H1 (cell line): ENCODE results near the gene NT5C1A. TPM values are rescaled to one million over a fixed set of nuclear protein-coding genes. Genes with fewer than 3 reads are reported as not detected.

Experiments
- CTCF ChIA-PET: fragments of 300-600 bp; sonication (Branson Sonifier 250); formaldehyde crosslinking; loops from one replicate; lab custom pipeline; 2021; ENCODE audit not compliant: partially characterized antibody; lab: Charles Lee
- POLR2A ChIA-PET: fragments of 300-600 bp; sonication (Branson Sonifier 250); formaldehyde crosslinking; loops from one replicate; lab custom pipeline; 2021; ENCODE audit warnings: inconsistent platforms; ENCODE audit not compliant: partially characterized antibody; lab: Charles Lee
- DNase-seq, 2 experiments: peaks; one replicate each; pipeline versions ENCODE4 v3.0.0 to v3.0.0-alpha.2; 2010 to 2022; ENCODE audit warnings: low spot score in 2 of 2, low read depth in 1 of 2, mixed read lengths in 1 of 2
- FAIRE-seq: peaks from 2 replicates; lab custom pipeline; 2011; peaks lifted over from hg19 to GRCh38; lab: Jason Lieb, UNC
- H2AFZ ChIP-seq: 2 replicates; pipeline ENCODE4 v1.8.1; 2012; ENCODE audit warnings: low read length, inconsistent platforms
- H2AK5ac ChIP-seq: 2 replicates; pipeline ENCODE4 v1.6.1; 2013; ENCODE audit warnings: low read depth, low read length
- H2BK120ac ChIP-seq: replicated peaks from 2 replicates; pipeline ENCODE3; 2013; ENCODE audit warnings: low read depth, low read length, inconsistent platforms
- H2BK12ac ChIP-seq: 2 replicates; pipeline ENCODE4 v1.6.1; 2013; ENCODE audit warnings: low read depth, low read length
- H2BK15ac ChIP-seq: 2 replicates; pipeline ENCODE4 v1.6.1; 2013; ENCODE audit warnings: low read length
- H2BK20ac ChIP-seq: 2 replicates; pipeline ENCODE4 v1.6.1; 2013; ENCODE audit warnings: low read length
- H2BK5ac ChIP-seq: 2 replicates; pipeline ENCODE4 v1.6.1; 2013; ENCODE audit warnings: low read depth, low read length
- H3K14ac ChIP-seq: 2 replicates; pipeline ENCODE4 v1.6.1; 2013; ENCODE audit warnings: inconsistent platforms; ENCODE audit not compliant: insufficient read length
- H3K18ac ChIP-seq: 2 replicates; pipeline ENCODE4 v1.6.1; 2013; ENCODE audit warnings: low read length; ENCODE audit errors: extremely low read depth
- H3K23ac ChIP-seq: 2 replicates; pipeline ENCODE4 v1.6.1; 2013; ENCODE audit warnings: inconsistent platforms; ENCODE audit not compliant: insufficient read length
- H3K23me2 ChIP-seq: 2 replicates; pipeline ENCODE4 v1.6.1; 2013; ENCODE audit warnings: low read depth, low read length
- H3K27ac ChIP-seq: 2 replicates; pipeline ENCODE4 v1.6.1; 2011; ENCODE audit warnings: low read depth, low read length, inconsistent platforms
- H3K27me3 ChIP-seq, 4 experiments: replicated peaks in 1 of 4; 1 replicate in 1 of 4; 2 replicates in 3 of 4; pipeline versions ENCODE4 v1.6.1 to v1.8.1; 2011 to 2013; ENCODE audit warnings: low read length in 3 of 4, mild to moderate bottlenecking in 3 of 4, inconsistent platforms in 2 of 4, mixed read lengths in 2 of 4, moderate library complexity in 1 of 4; ENCODE audit not compliant: control insufficient read depth in 3 of 4, insufficient read depth in 3 of 4; ENCODE audit errors: extremely low read depth in 1 of 4
- H3K36me3 ChIP-seq, 4 experiments: 2 replicates each; pipeline versions ENCODE4 v1.6.1 to v1.8.1; 2011 to 2013; ENCODE audit warnings: mild to moderate bottlenecking in 4 of 4, low read length in 3 of 4, moderate library complexity in 2 of 4, control low read depth in 1 of 4, inconsistent platforms in 1 of 4; ENCODE audit not compliant: insufficient read depth in 4 of 4, control insufficient read depth in 2 of 4
- H3K4ac ChIP-seq: replicated peaks from 2 replicates; pipeline ENCODE3; 2013; ENCODE audit warnings: low read length, low read depth, mixed read lengths, inconsistent platforms; ENCODE audit not compliant: insufficient read length
- H3K4me1 ChIP-seq, 4 experiments: replicated peaks in 1 of 4; 1 replicate in 1 of 4; 2 replicates in 3 of 4; pipeline versions ENCODE4 v1.6.1 to v1.8.1; 2011 to 2013; ENCODE audit warnings: low read length in 3 of 4, inconsistent platforms in 2 of 4, mixed read lengths in 1 of 4; ENCODE audit not compliant: insufficient read depth in 4 of 4, control insufficient read depth in 3 of 4
- H3K4me2 ChIP-seq, 2 experiments: 2 replicates each; pipeline versions ENCODE4 v1.6.1 to v1.8.1; 2011 to 2013; ENCODE audit warnings: low read depth in 2 of 2, low read length in 2 of 2, control low read depth in 1 of 2, inconsistent platforms in 1 of 2, mild to moderate bottlenecking in 1 of 2; ENCODE audit not compliant: insufficient read depth in 1 of 2
- H3K4me3 ChIP-seq, 4 experiments: fragments of 200-600, 300-600 bp in 1 of 4; sonication (generic), shearing (Covaris generic), sonication (Bioruptor Twin) in 1 of 4; 2 replicates each; pipeline versions ENCODE4 v1.5.1 to v1.8.1; 2011 to 2016; ENCODE audit warnings: low read length in 4 of 4, low read depth in 3 of 4, control low read depth in 2 of 4, inconsistent platforms in 2 of 4, mild to moderate bottlenecking in 2 of 4, mixed read lengths in 1 of 4, moderate library complexity in 1 of 4; ENCODE audit not compliant: insufficient read depth in 2 of 4; ENCODE audit errors: extremely low read depth in 1 of 4
- H3K56ac ChIP-seq: replicated peaks from 2 replicates; pipeline ENCODE3; 2013; ENCODE audit warnings: low read depth, mild to moderate bottlenecking, mixed read lengths, low read length, inconsistent platforms; ENCODE audit not compliant: insufficient read length
- H3K79me1 ChIP-seq: 2 replicates; pipeline ENCODE4 v1.6.1; 2013; ENCODE audit warnings: low read depth, low read length, control low read depth
- H3K79me2 ChIP-seq, 2 experiments: 2 replicates each; pipeline versions ENCODE4 v1.6.1 to v1.8.1; 2012 to 2013; ENCODE audit warnings: low read length in 2 of 2, mild to moderate bottlenecking in 2 of 2, inconsistent platforms in 1 of 2; ENCODE audit not compliant: insufficient read depth in 2 of 2, control insufficient read depth in 1 of 2
- H3K9ac ChIP-seq, 4 experiments: replicated peaks in 1 of 4; 1 replicate in 1 of 4; 2 replicates in 3 of 4; pipeline versions ENCODE4 v1.6.1 to v1.8.1; 2011 to 2013; ENCODE audit warnings: low read depth in 3 of 4, low read length in 3 of 4, control low read depth in 2 of 4, mild to moderate bottlenecking in 2 of 4, moderate library complexity in 2 of 4, inconsistent platforms in 1 of 4; ENCODE audit errors: extremely low read depth in 1 of 4
- H3K9me3 ChIP-seq, 2 experiments: 2 replicates each; pipeline versions ENCODE4 v1.6.1 to v1.8.1; 2012 to 2013; ENCODE audit warnings: mild to moderate bottlenecking in 2 of 2, moderate library complexity in 2 of 2, control low read depth in 1 of 2, inconsistent platforms in 1 of 2, low read depth in 1 of 2, low read length in 1 of 2, mixed read lengths in 1 of 2; ENCODE audit not compliant: insufficient read depth in 2 of 2
- H4K20me1 ChIP-seq, 2 experiments: replicated peaks in 1 of 2; 2 replicates each; pipeline versions ENCODE3 to v1.8.1; 2011 to 2013; ENCODE audit warnings: inconsistent platforms in 2 of 2, low read length in 2 of 2, mild to moderate bottlenecking in 1 of 2; ENCODE audit not compliant: insufficient read depth in 2 of 2, control insufficient read depth in 1 of 2
- H4K5ac ChIP-seq: 2 replicates; pipeline ENCODE4 v1.6.1; 2013; ENCODE audit warnings: low read length, low read depth, mixed read lengths, inconsistent platforms; ENCODE audit not compliant: insufficient read length
- H4K8ac ChIP-seq: 2 replicates; pipeline ENCODE4 v1.8.0; 2013; ENCODE audit warnings: mild to moderate bottlenecking, moderate library complexity, low read length, inconsistent platforms; ENCODE audit not compliant: insufficient read depth; ENCODE audit errors: extremely low read depth
- H4K91ac ChIP-seq: replicated peaks from 2 replicates; pipeline ENCODE3; 2013; ENCODE audit warnings: low read length, mixed read lengths, inconsistent platforms; ENCODE audit not compliant: insufficient read length
- CBX8 ChIP-seq: fragments of 300-800, 300-1000 bp; sonication (generic); IDR thresholded peaks from 2 replicates; pipeline ENCODE4 v1.7.1; 2016; ENCODE audit warnings: low read depth, low read length, borderline replicate concordance
- GABPA ChIP-seq: IDR thresholded peaks from 2 replicates; pipeline ENCODE4 v1.6.1; 2011; ENCODE audit warnings: mild to moderate bottlenecking, low read length, moderate library complexity, borderline replicate concordance; ENCODE audit not compliant: insufficient read depth
- HDAC6 ChIP-seq: IDR thresholded peaks from one replicate; pipeline ENCODE4 v1.7.1; 2012; ENCODE audit warnings: low read depth, mild to moderate bottlenecking, inconsistent platforms, low read length, moderate library complexity
- NRF1 ChIP-seq: IDR thresholded peaks from 2 replicates; pipeline ENCODE4 v1.6.1; 2011; ENCODE audit warnings: mild to moderate bottlenecking, low read depth, low read length, improper control_type of control experiment
- PHF8 ChIP-seq: fragments of 200-600 bp; sonication (generic); conservative IDR thresholded peaks from 2 replicates; pipeline ENCODE4 v1.7.1; 2012; ENCODE audit warnings: low read depth, mild to moderate bottlenecking, inconsistent platforms, low read length, moderate library complexity
- RXRA ChIP-seq: IDR thresholded peaks from 2 replicates; pipeline ENCODE4 v1.6.1; 2011; ENCODE audit warnings: low read depth, mild to moderate bottlenecking, low read length, moderate library complexity; ENCODE audit not compliant: insufficient read depth
- SAP30 ChIP-seq: fragments of 300-600 bp; sonication (generic); IDR thresholded peaks from 2 replicates; pipeline ENCODE4 v1.7.1; 2012; ENCODE audit warnings: low read length, moderate library complexity, mild to moderate bottlenecking, inconsistent platforms; ENCODE audit not compliant: insufficient read depth, insufficient replicate concordance
- SIRT6 ChIP-seq: IDR thresholded peaks from one replicate; pipeline ENCODE4 v1.7.1; 2012; ENCODE audit warnings: low read length, inconsistent platforms
- TAF1 ChIP-seq: IDR thresholded peaks from 2 replicates; pipeline ENCODE4 v1.6.1; 2011; ENCODE audit warnings: mild to moderate bottlenecking, low read depth, low read length
- TAF7 ChIP-seq: optimal IDR thresholded peaks from 2 replicates; pipeline ENCODE3; 2011; ENCODE audit warnings: low read depth, mild to moderate bottlenecking, inconsistent platforms, low read length, moderate library complexity, borderline replicate concordance
- USF2 ChIP-seq: IDR thresholded peaks from 2 replicates; pipeline ENCODE4 v1.6.1; 2011; ENCODE audit warnings: low read length, improper control_type of control experiment
- WGBS, 2 experiments: shearing (Covaris generic) in 1 of 2; methylation state at CpG; one replicate each; pipeline versions ENCODE4 v1.1.6 to v1.1.7; 2013 to 2015; ENCODE audit warnings: low lambda C conversion rate in 2 of 2, mixed read lengths in 2 of 2, inconsistent platforms in 1 of 2, low coverage in 1 of 2, missing lambda C conversion rate in 1 of 2; ENCODE audit not compliant: insufficient replicate concordance in 2 of 2, insufficient coverage in 1 of 2, insufficient read length in 1 of 2; ENCODE audit errors: extremely low coverage in 1 of 2, missing lambda C conversion rate in 1 of 2; 5-methylcytosine and 5-hydroxymethylcytosine counted together
- polyA plus RNA-seq, 7 experiments: library from polyadenylated mRNA; depleted of rRNA in 3 of 7; stranded (reverse) in 5 of 7; unstranded in 2 of 7; fragments of >200 nt in 5 of 7; fragments of 200-250 nt in 2 of 7; gene quantifications; 1 replicate in 5 of 7; 2 replicates in 1 of 7; 4 replicates in 1 of 7; pipeline versions ENCODE4 v1.2.1 to v1.2.3, GENCODE V29; 2011 to 2013; ENCODE audit warnings: missing spikeins in 2 of 7, mixed read lengths in 2 of 7
- total RNA-seq: library from RNA; stranded (reverse); fragmentation: NEBNext Ultra II Directional; extraction: Animal tissue kit (Norgen Biotek cat#: 25700); gene quantifications from 2 replicates; pipeline ENCODE4 v1.2.1, GENCODE V29; 2021
- TF ChIP-seq, protein P1 (sequence below): IDR thresholded peaks from 2 replicates; pipeline ENCODE4 v1.6.1; 2012; ENCODE audit warnings: inconsistent platforms

The NT5C1A gene
- total and polyA plus RNA-seq, 2 of the 8 experiments (the other 6 are each of a cell fraction or from before 2014, with no cell fraction given) = not detected

DNA sequence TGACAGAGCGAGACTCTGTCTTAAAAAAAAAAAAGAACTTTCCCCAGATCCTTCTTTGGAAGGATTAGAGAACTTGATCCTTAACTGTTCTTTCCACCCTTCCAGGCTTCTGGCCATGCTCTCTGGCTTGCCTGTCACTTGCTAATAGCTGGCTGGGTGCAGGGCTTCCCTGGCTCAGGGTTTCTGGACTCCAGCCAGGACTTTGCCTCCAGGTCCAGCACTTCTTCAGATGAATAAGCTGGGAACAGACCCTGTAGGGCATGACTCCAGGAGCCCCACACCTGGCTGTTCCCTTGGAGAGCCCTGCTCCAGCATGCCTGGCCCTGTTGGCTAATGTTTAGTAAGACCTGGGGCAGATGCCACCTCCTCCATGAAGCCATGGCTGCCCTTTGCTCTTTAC, 3.3 kb upstream of the NT5C1A start:
- Histone ChIP-seq H3K4me1 (peaks cover 0 to 11% (median 5%) of the 10 kb centered on the region in 4 experiments; a peak in 5 of 7 replicates), H4K91ac (no peak overlapping the region), H3K9ac (no peak overlapping the region), H3K27me3 (peaks cover 54 to 91% (median 81%) of the 10 kb centered on the region in 4 experiments), H2BK15ac (no peak overlapping the region), H3K36me3 (peaks cover 0 to 3% (median 0%) of the 10 kb centered on the region in 4 experiments; a peak in 1 of 8 replicates), H3K56ac (no peak overlapping the region), H2AK5ac (no peak overlapping the region), H3K27ac (no peak overlapping the region), H3K18ac (no peak overlapping the region), H3K4me2 (no peak overlapping the region), H3K4ac (no peak overlapping the region), H3K14ac (no peak overlapping the region), H3K23ac (no peak overlapping the region), H3K4me3 (no peak overlapping the region), H2BK5ac (no peak overlapping the region), H4K8ac (no peak overlapping the region), H3K79me2 (no peaks in the 10 kb centered on the region), H3K9me3 (no peaks in the 10 kb centered on the region; a peak in 1 of 4 replicates), H2BK120ac (no peak overlapping the region), H4K20me1 (peaks cover 0 to 6% of the 10 kb centered on the region in 2 experiments), H2AFZ (no peak overlapping the region), H4K5ac (no peak overlapping the region), H3K79me1 (no peaks in the 10 kb centered on the region), H2BK20ac (no peak overlapping the region), H3K23me2 (peaks cover 3% of the 10 kb centered on the region; the same call in 1 of the 2 replicates), H2BK12ac (no peak overlapping the region)
- DNase-seq (no peak), FAIRE-seq (no peak)
- WGBS, 2 experiments = 78% methylated on average over 1 of the region's 1 CpG; no CpG with 5 or more reads in 1 of the 2 experiments
- ChIA-PET CTCF (interaction anchor here (0.6 to 10.5 kb wide), 7 partner anchors 8 to 124 kb away, joined by 3 to 184 read pairs (median 8); no protein-coding TSS in a partner anchor), POLR2A (interaction anchor here (0.6 kb wide), 1 partner anchor 627 kb away, joined by 3 read pairs; no protein-coding TSS in a partner anchor)
- TF ChIP-seq PHF8 (no peak), CBX8 (no peak), SIRT6 (no peak), GABPA (no peak), USF2 (no peak), TAF1 (no peak), SAP30 (no peak), HDAC6 (no peak), TAF7 (no peak), RXRA (no peak), NRF1 (no peak)
- TF ChIP-seq, protein P1, sequence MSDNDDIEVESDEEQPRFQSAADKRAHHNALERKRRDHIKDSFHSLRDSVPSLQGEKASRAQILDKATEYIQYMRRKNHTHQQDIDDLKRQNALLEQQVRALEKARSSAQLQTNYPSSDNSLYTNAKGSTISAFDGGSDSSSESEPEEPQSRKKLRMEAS = no peak
